Measurements from ENCODE around the gene TAPT1. TPM values are rescaled to one million over a fixed set of nuclear protein-coding genes. Genes with fewer than 3 reads are reported as not detected.

The TAPT1 gene
- polyA plus RNA-seq, 1 of the 3 experiments (the other 2 are of a cell fraction), result 6.2 TPM

DNA sequence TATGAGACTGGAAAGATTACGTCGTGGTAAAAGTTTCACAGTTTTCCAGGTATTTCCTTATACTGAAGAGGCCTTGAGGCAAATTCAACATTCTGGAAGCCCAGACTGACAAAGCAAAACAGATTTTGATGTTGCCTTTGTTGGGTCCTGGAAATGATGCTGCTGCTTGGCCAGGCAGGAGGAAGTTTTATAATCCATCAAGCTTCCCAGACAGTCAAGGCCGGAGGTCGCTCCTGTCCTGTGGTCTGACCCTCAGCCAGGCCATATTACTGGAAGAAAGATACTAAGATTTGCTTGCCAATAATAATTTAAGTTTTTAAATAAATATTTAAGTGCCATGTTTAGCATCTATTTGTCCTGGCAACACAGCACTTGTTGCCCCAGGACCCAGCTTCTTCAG, 63.4 kb downstream of the TAPT1 start:
- H3K4me2 ChIP-seq, result no peak overlapping the region
- ChIA-PET CTCF (interaction anchor here (1.3 to 1.6 kb wide), 2 partner anchors 20 to 43 kb away, joined by 4 to 5 read pairs; no protein-coding TSS in a partner anchor), POLR2A (no interaction called here)
- H3K9ac ChIP-seq, result no peak overlapping the region
- H3K27me3 ChIP-seq (ENCODE audit: insufficient read depth), result no peaks in the 10 kb centered on the region
- H4K20me1 ChIP-seq (ENCODE audit: insufficient read depth), result no peaks in the 10 kb centered on the region
- H2AFZ ChIP-seq (ENCODE audit: low read depth), result no peak overlapping the region
- no peaks in the 10 kb centered on the region for H3F3A ChIP-seq (replicated peaks; ENCODE audit: insufficient read depth)
- DNase-seq, result no peak
- no peaks in the 10 kb centered on the region for H3K9me2 ChIP-seq
- H3K9me3 ChIP-seq, result no peaks in the 10 kb centered on the region
- no peak overlapping the region for H3K4me3 ChIP-seq (ENCODE audit: low read depth in 2 of 2, low read length in 1 of 2)
- WGBS (ENCODE audit: low lambda C conversion rate), result 92% methylated on average over 4 of the region's 4 CpGs
- TF ChIP-seq POLR2AphosphoS5 (IDR thresholded peaks at IDR 0.05; ENCODE audit: low read depth, low read length), result no peak
- no peak for TF ChIP-seq NRF1 (IDR thresholded peaks at IDR 0.05; ENCODE audit: low read depth, low read length)
- TF ChIP-seq, protein P1, sequence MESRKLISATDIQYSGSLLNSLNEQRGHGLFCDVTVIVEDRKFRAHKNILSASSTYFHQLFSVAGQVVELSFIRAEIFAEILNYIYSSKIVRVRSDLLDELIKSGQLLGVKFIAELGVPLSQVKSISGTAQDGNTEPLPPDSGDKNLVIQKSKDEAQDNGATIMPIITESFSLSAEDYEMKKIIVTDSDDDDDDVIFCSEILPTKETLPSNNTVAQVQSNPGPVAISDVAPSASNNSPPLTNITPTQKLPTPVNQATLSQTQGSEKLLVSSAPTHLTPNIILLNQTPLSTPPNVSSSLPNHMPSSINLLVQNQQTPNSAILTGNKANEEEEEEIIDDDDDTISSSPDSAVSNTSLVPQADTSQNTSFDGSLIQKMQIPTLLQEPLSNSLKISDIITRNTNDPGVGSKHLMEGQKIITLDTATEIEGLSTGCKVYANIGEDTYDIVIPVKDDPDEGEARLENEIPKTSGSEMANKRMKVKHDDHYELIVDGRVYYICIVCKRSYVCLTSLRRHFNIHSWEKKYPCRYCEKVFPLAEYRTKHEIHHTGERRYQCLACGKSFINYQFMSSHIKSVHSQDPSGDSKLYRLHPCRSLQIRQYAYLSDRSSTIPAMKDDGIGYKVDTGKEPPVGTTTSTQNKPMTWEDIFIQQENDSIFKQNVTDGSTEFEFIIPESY (IDR thresholded peaks at IDR 0.05; ENCODE audit: borderline replicate concordance, low read depth), result no peak
- TF ChIP-seq CHD2 (IDR thresholded peaks at IDR 0.05; ENCODE audit: low read length, partially characterized antibody), result no peak
- no peak for TF ChIP-seq MEF2A (IDR thresholded peaks at IDR 0.05; ENCODE audit: borderline replicate concordance, low read depth)
- no peak for TF ChIP-seq RAD21 (IDR thresholded peaks at IDR 0.05; ENCODE audit: low read length)
- no peak for TF ChIP-seq ELF1 (IDR thresholded peaks at IDR 0.05)
- H3K4me1 ChIP-seq (ENCODE audit: control insufficient read depth in 1 of 2, insufficient read depth in 2 of 2, low read depth in 1 of 2, low read length in 1 of 2), result peaks cover 4 to 6% of the 10 kb centered on the region in 2 experiments; a peak in 1 of 4 replicates
- H3K27ac ChIP-seq (ENCODE audit: low read depth in 2 of 2, low read length in 1 of 2), result no peak overlapping the region
- no peaks in the 10 kb centered on the region for H3K79me2 ChIP-seq (ENCODE audit: insufficient read depth)
- peaks cover 10 to 31% of the 10 kb centered on the region in 2 experiments for H3K36me3 ChIP-seq (replicated peaks in 1 of 2; ENCODE audit: control insufficient read depth in 1 of 2, insufficient read depth in 2 of 2, low read length in 1 of 2)

DNA sequence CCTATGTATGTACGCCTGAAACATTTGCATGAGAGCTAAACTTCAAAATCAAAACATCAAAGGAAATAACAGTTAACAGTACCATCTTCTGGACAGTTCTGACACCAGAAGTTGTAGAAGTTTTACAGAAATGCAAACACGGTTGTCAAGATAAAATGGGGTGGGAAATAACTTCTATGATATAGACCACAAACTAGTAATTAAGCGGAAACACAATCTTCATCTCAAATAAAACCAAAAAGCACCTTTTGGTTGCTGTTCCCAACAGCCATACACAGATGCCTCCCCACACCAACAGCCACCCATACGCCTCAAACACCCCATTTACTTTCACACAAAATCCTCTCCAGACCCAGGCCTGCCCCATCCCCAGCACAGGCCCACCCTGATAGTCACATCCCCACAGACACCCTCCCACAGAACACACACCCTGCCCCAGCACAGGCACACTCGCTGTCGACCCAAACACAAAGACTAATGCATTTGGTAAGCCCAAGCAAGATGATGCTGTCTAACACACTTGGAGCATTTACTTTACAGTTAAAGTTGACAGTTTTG, 64.3 kb downstream of the TAPT1 start:
- ChIA-PET CTCF (interaction anchor here (0.5 to 1.6 kb wide), 6 partner anchors 21 to 356 kb away, joined by 3 to 5 read pairs (median 3); no protein-coding TSS in a partner anchor), POLR2A (no interaction called here)

DNA sequence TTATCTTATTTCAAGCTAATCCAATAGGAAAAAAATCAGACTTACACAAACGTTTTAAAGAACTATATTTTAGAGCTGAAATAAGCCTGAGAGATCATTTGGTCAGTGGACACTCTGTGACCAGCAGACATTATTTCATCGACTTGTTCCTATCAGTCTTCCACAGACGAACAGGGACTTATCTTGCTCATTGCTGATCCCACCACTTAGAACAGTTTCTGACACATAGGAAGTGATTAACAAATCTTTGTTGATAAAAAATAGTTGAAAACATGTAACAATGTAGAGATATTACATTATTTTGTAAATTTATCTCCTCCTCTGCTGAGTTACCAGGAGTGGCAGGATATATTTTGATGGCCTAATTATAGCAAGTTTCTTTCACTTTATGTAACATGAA, 65.8 kb downstream of the TAPT1 start:
- Histone ChIP-seq H3K36me3 (replicated peaks in 1 of 2; ENCODE audit: control insufficient read depth in 1 of 2, insufficient read depth in 2 of 2, low read length in 1 of 2) (peaks cover 10 to 21% of the 10 kb centered on the region in 2 experiments), H3K4me1 (ENCODE audit: control insufficient read depth in 1 of 2, insufficient read depth in 2 of 2, low read depth in 1 of 2, low read length in 1 of 2) (peaks cover 6 to 18% of the 10 kb centered on the region in 2 experiments; a peak in 2 of 4 replicates), H2AFZ (ENCODE audit: low read depth) (no peak overlapping the region), H3K9ac (no peak overlapping the region), H3K9me2 (no peaks in the 10 kb centered on the region), H3K9me3 (no peaks in the 10 kb centered on the region), H3K27ac (ENCODE audit: low read depth in 2 of 2, low read length in 1 of 2) (no peak overlapping the region), H3K79me2 (ENCODE audit: insufficient read depth) (no peaks in the 10 kb centered on the region), H3K27me3 (ENCODE audit: insufficient read depth) (no peaks in the 10 kb centered on the region), H3K4me3 (ENCODE audit: low read depth in 2 of 2, low read length in 1 of 2) (no peak overlapping the region), H4K20me1 (ENCODE audit: insufficient read depth) (no peaks in the 10 kb centered on the region), H3K4me2 (no peak overlapping the region), H3F3A (replicated peaks; ENCODE audit: insufficient read depth) (no peaks in the 10 kb centered on the region)
- ChIA-PET CTCF (no interaction called here), POLR2A (no interaction called here)
- DNase-seq, result no peak
- 91% methylated on average over 3 of the region's 3 CpGs for WGBS (ENCODE audit: low lambda C conversion rate)
- no peak for TF ChIP-seq FOXM1 (IDR thresholded peaks at IDR 0.05; ENCODE audit: low read depth)
- TF ChIP-seq TEAD4 (IDR thresholded peaks at IDR 0.05; ENCODE audit: borderline replicate concordance, insufficient read depth), result no peak
- TF ChIP-seq EP300 (IDR thresholded peaks at IDR 0.05; ENCODE audit: borderline replicate concordance in 1 of 2, low read depth in 1 of 2, low read length in 1 of 2), result no peak
- no peak for TF ChIP-seq TCF12 (IDR thresholded peaks at IDR 0.05)
- no peak for TF ChIP-seq MXI1 (IDR thresholded peaks at IDR 0.05; ENCODE audit: low read depth, low read length)
- TF ChIP-seq FOXJ3 (CRISPR knock-in tag; IDR thresholded peaks at IDR 0.05), result no peak
- no peak for TF ChIP-seq RXRA (IDR thresholded peaks at IDR 0.05; ENCODE audit: borderline replicate concordance, low read depth)
- no peak for TF ChIP-seq YY1 (IDR thresholded peaks at IDR 0.05; ENCODE audit: low read depth)
- TF ChIP-seq, protein P2, sequence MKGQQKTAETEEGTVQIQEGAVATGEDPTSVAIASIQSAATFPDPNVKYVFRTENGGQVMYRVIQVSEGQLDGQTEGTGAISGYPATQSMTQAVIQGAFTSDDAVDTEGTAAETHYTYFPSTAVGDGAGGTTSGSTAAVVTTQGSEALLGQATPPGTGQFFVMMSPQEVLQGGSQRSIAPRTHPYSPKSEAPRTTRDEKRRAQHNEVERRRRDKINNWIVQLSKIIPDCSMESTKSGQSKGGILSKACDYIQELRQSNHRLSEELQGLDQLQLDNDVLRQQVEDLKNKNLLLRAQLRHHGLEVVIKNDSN (IDR thresholded peaks at IDR 0.05; ENCODE audit: borderline replicate concordance, low read depth), result no peak
- no peak for TF ChIP-seq GABPA (IDR thresholded peaks at IDR 0.05; ENCODE audit: low read depth)
- TF ChIP-seq NFIC (IDR thresholded peaks at IDR 0.05; ENCODE audit: borderline replicate concordance), result no peak
- no peak for TF ChIP-seq NRF1 (IDR thresholded peaks at IDR 0.05; ENCODE audit: low read depth, low read length)

More for the DNA sequence above, 64.3 kb downstream of the TAPT1 start:
- H3K9me2 ChIP-seq, result no peaks in the 10 kb centered on the region
- peaks cover 10 to 31% of the 10 kb centered on the region in 2 experiments for H3K36me3 ChIP-seq (replicated peaks in 1 of 2; ENCODE audit: control insufficient read depth in 1 of 2, insufficient read depth in 2 of 2, low read length in 1 of 2)
- H3F3A ChIP-seq (replicated peaks; ENCODE audit: insufficient read depth), result no peaks in the 10 kb centered on the region
- H3K79me2 ChIP-seq (ENCODE audit: insufficient read depth), result no peaks in the 10 kb centered on the region
- no peak for DNase-seq
- TF ChIP-seq FOXM1 (IDR thresholded peaks at IDR 0.05; ENCODE audit: low read depth), result no peak
- TF ChIP-seq SMC3 (IDR thresholded peaks at IDR 0.05; ENCODE audit: low read depth, low read length), result no peak
- no peak for TF ChIP-seq RXRA (IDR thresholded peaks at IDR 0.05; ENCODE audit: borderline replicate concordance, low read depth)
- TF ChIP-seq RAD21 (IDR thresholded peaks at IDR 0.05; ENCODE audit: low read length), result peak; percentile 17; the same call in 1 of the 2 replicates
- no peak for TF ChIP-seq MEF2A (IDR thresholded peaks at IDR 0.05; ENCODE audit: borderline replicate concordance, low read depth)
- no peak for TF ChIP-seq NFIC (IDR thresholded peaks at IDR 0.05; ENCODE audit: borderline replicate concordance)
- peaks cover 6 to 7% of the 10 kb centered on the region in 2 experiments; a peak in 1 of 4 replicates for H3K4me1 ChIP-seq (ENCODE audit: control insufficient read depth in 1 of 2, insufficient read depth in 2 of 2, low read depth in 1 of 2, low read length in 1 of 2)
- H2AFZ ChIP-seq (ENCODE audit: low read depth), result no peak overlapping the region
- H3K4me2 ChIP-seq, result no peak overlapping the region
- H3K9ac ChIP-seq, result no peak overlapping the region
- no peak overlapping the region for H3K27ac ChIP-seq (ENCODE audit: low read depth in 2 of 2, low read length in 1 of 2)
- H3K9me3 ChIP-seq, result no peaks in the 10 kb centered on the region
- H3K4me3 ChIP-seq (ENCODE audit: low read depth in 2 of 2, low read length in 1 of 2), result no peak overlapping the region
- no peaks in the 10 kb centered on the region for H3K27me3 ChIP-seq (ENCODE audit: insufficient read depth)
- 98% methylated on average over 6 of the region's 6 CpGs for WGBS (ENCODE audit: low lambda C conversion rate)
- no peaks in the 10 kb centered on the region for H4K20me1 ChIP-seq (ENCODE audit: insufficient read depth)
